Suprapubic skin (tissue), 4 donors: ENCODE measurements around the gene C17orf75. TPM values are rescaled to one million over a fixed set of nuclear protein-coding genes. Genes with fewer than 3 reads are reported as not detected.

ENCODE experiments used
- DNase-seq, 2 donors: peaks; one replicate each; pipeline ENCODE4 v3.0.0-alpha.2; 2019; ENCODE audit warnings: low spot score in 2 of 2
- H3K27ac ChIP-seq: fragments of 200-600 bp; sonication (generic); one replicate; pipeline ENCODE4 v1.5.1; 2019
- H3K27me3 ChIP-seq: fragments of 200-600 bp; sonication (generic); one replicate; pipeline ENCODE4 v1.5.1; 2019
- H3K36me3 ChIP-seq: fragments of 200-600 bp; sonication (generic); one replicate; pipeline ENCODE4 v1.5.1; 2019
- H3K4me1 ChIP-seq: fragments of 200-600 bp; sonication (generic); one replicate; pipeline ENCODE4 v1.5.1; 2019
- H3K4me3 ChIP-seq: fragments of 200-600 bp; sonication (generic); one replicate; pipeline ENCODE4 v1.5.1; 2019; ENCODE audit warnings: mild to moderate bottlenecking
- H3K9me3 ChIP-seq: fragments of 200-600 bp; sonication (generic); one replicate; pipeline ENCODE4 v1.5.1; 2019
- CTCF ChIP-seq, 2 donors: fragments of 200-600 bp in 1 of 2; fragments of 450-650 bp in 1 of 2; sonication (generic) in 1 of 2; IDR thresholded peaks; one replicate each; pipeline ENCODE4 v1.5.1; 2016 to 2019; ENCODE audit warnings: antibody characterized with exemption in 2 of 2, mild to moderate bottlenecking in 1 of 2, moderate library complexity in 1 of 2
- EP300 ChIP-seq: sonication (generic); formaldehyde crosslinking; IDR thresholded peaks from one replicate; pipeline ENCODE4 v1.6.1; 2017; ENCODE audit warnings: antibody characterized with exemption
- POLR2A ChIP-seq, 2 donors: fragments of 450-650 bp; IDR thresholded peaks; one replicate each; pipeline ENCODE4 v1.6.1; 2017; ENCODE audit warnings: antibody characterized with exemption in 2 of 2, mild to moderate bottlenecking in 2 of 2, moderate library complexity in 2 of 2
- POLR2AphosphoS5 ChIP-seq, 3 donors: sonication (generic); formaldehyde crosslinking; IDR thresholded peaks; one replicate each; pipeline ENCODE4 v1.6.1; 2017; ENCODE audit warnings: antibody characterized with exemption in 3 of 3
- WGBS: methylation state at CpG from one replicate; pipeline ENCODE4 v1.1.5; 2018; 5-methylcytosine and 5-hydroxymethylcytosine counted together
- total RNA-seq, 4 donors: library from RNA; depleted of rRNA; stranded (reverse); fragments of >200 nt; gene quantifications; one replicate each; pipeline ENCODE4 v1.1.0, GENCODE V29; 2016

The C17orf75 gene
- total RNA-seq, 4 donors from 2014 or later, result 4.1 to 12.4 (median 8.3) TPM

GRCh38 chr17:32287804-32288511 is 54.0 kb downstream of the C17orf75 start:
- H3K4me1 ChIP-seq, result no peaks in the 10 kb centered on the region
- WGBS, result 97% methylated on average over 4 of the region's 10 CpGs
- H3K9me3 ChIP-seq, result no peaks in the 10 kb centered on the region
- no peak for TF ChIP-seq EP300
- no peak for TF ChIP-seq CTCF (IDR thresholded peaks at IDR 0.05)
- TF ChIP-seq POLR2A (IDR thresholded peaks at IDR 0.05), result no peak
- no peak for TF ChIP-seq POLR2AphosphoS5 (IDR thresholded peaks at IDR 0.05)
- no peak for DNase-seq
- H3K36me3 ChIP-seq, result no peaks in the 10 kb centered on the region
- no peak overlapping the region for H3K27ac ChIP-seq
- H3K4me3 ChIP-seq, result no peak overlapping the region
- peaks cover 4% of the 10 kb centered on the region for H3K27me3 ChIP-seq

GRCh38 chr17:32286518-32286900 is 55.5 kb downstream of the C17orf75 start:
- Histone ChIP-seq H3K4me1 (no peaks in the 10 kb centered on the region), H3K4me3 (no peak overlapping the region), H3K27ac (no peak overlapping the region), H3K9me3 (no peaks in the 10 kb centered on the region), H3K27me3 (peaks cover 4% of the 10 kb centered on the region), H3K36me3 (no peaks in the 10 kb centered on the region)
- TF ChIP-seq CTCF (IDR thresholded peaks at IDR 0.05) (no peak), EP300 (no peak), POLR2AphosphoS5 (IDR thresholded peaks at IDR 0.05) (no peak), POLR2A (IDR thresholded peaks at IDR 0.05) (no peak)
- no peak for DNase-seq
- WGBS, result 84% methylated on average over 5 of the region's 5 CpGs

GRCh38 chr17:32285746-32286517 is 56.0 kb downstream of the C17orf75 start:
- TF ChIP-seq EP300 (no peak), POLR2AphosphoS5 (IDR thresholded peaks at IDR 0.05) (no peak), POLR2A (IDR thresholded peaks at IDR 0.05) (no peak), CTCF (IDR thresholded peaks at IDR 0.05) (no peak)
- Histone ChIP-seq H3K4me3 (no peak overlapping the region), H3K4me1 (no peaks in the 10 kb centered on the region), H3K36me3 (no peaks in the 10 kb centered on the region), H3K27ac (no peak overlapping the region), H3K27me3 (peaks cover 4% of the 10 kb centered on the region), H3K9me3 (no peaks in the 10 kb centered on the region)
- 89% methylated on average over 8 of the region's 9 CpGs for WGBS
- DNase-seq, result no peak

GRCh38 chr17:32285306-32285705 is 56.7 kb downstream of the C17orf75 start:
- TF ChIP-seq POLR2A (IDR thresholded peaks at IDR 0.05) (no peak), EP300 (no peak), CTCF (IDR thresholded peaks at IDR 0.05) (no peak), POLR2AphosphoS5 (IDR thresholded peaks at IDR 0.05) (no peak)
- WGBS, result 93% methylated on average over 8 of the region's 8 CpGs

GRCh38 chr17:32283745-32284201 is 58.2 kb downstream of the C17orf75 start:
- H3K36me3 ChIP-seq, result no peaks in the 10 kb centered on the region
- 77% methylated on average over 20 of the region's 20 CpGs for WGBS
- no peak for TF ChIP-seq POLR2AphosphoS5 (IDR thresholded peaks at IDR 0.05)
- TF ChIP-seq CTCF (IDR thresholded peaks at IDR 0.05), result no peak
- no peak for TF ChIP-seq EP300
- no peak for TF ChIP-seq POLR2A (IDR thresholded peaks at IDR 0.05)
- no peak overlapping the region for H3K27ac ChIP-seq
- DNase-seq, result no peak
- no peaks in the 10 kb centered on the region for H3K4me1 ChIP-seq
- H3K9me3 ChIP-seq, result no peaks in the 10 kb centered on the region
- peaks cover 4% of the 10 kb centered on the region for H3K27me3 ChIP-seq
- no peak overlapping the region for H3K4me3 ChIP-seq

More at GRCh38 chr17:32285306-32285705, 56.7 kb downstream of the C17orf75 start:
- Histone ChIP-seq H3K27ac (no peak overlapping the region), H3K4me1 (no peaks in the 10 kb centered on the region), H3K4me3 (no peak overlapping the region), H3K27me3 (peaks cover 4% of the 10 kb centered on the region), H3K36me3 (no peaks in the 10 kb centered on the region), H3K9me3 (no peaks in the 10 kb centered on the region)
- DNase-seq, result no peak
